DMS79 (cell line): Measurements from ENCODE around the gene IL22RA1.
A peak's percentile ranks its signal among the peaks of the same experiment; 100 is the strongest.

Experiments
- DNase-seq: peaks from one replicate; lab custom pipeline; 2025; lab: John Stamatoyannopoulos, UW

IL22RA1 gene, protein sequence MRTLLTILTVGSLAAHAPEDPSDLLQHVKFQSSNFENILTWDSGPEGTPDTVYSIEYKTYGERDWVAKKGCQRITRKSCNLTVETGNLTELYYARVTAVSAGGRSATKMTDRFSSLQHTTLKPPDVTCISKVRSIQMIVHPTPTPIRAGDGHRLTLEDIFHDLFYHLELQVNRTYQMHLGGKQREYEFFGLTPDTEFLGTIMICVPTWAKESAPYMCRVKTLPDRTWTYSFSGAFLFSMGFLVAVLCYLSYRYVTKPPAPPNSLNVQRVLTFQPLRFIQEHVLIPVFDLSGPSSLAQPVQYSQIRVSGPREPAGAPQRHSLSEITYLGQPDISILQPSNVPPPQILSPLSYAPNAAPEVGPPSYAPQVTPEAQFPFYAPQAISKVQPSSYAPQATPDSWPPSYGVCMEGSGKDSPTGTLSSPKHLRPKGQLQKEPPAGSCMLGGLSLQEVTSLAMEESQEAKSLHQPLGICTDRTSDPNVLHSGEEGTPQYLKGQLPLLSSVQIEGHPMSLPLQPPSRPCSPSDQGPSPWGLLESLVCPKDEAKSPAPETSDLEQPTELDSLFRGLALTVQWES

DNA sequence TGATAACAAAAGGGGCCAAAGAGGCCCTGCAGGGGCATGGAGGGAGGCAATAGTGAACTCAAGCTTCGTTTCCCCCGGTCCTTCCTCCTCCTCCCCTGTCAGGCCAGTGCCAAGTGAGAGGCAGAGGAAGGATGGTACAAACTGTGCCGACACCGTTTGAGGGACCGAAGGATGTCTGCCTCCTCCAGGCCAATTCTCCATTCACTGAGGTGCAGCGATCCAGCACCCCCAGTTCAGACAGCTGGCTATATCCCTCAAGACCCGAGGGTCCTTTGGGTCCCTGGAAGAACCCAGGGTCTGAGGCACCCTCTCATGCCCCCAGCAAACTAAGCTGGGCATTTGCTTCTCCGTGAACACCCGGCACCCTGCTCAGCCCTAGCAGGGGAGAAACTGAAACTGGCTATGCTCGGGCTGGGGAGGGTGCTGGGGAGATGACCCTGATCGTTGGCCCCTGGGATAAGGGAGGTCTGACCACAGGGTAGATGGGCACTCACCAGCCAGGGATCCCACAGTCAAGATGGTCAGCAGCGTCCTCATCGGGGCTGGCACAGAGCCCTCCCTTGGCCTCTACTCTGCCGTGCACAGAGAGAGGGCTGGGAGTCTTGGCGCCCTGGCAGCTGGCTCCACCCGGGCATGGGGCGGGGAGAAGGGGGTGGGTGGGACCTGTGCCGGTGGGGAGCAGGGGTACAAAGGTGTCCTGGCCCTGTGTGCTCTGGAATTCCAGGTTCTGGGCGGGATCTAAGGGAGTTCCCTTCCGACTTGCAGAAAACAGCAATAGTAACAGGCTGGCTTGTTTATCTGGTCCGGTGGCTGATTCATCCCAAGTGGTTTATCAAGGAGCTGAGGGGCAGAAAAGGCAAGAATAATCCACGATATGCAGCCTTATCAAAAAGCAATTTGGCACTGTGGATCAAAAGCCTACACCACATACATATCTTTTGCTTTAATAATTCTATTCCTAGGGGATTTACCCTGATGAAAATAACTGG, at the start of gene IL22RA1:
TSS of gene IL22RA1 (minus strand) at position 595 of the 989 bp plus-strand sequence. CDS start at position 537, 58 bp downstream.
- DNase-seq = peak; percentile 36

DNA sequence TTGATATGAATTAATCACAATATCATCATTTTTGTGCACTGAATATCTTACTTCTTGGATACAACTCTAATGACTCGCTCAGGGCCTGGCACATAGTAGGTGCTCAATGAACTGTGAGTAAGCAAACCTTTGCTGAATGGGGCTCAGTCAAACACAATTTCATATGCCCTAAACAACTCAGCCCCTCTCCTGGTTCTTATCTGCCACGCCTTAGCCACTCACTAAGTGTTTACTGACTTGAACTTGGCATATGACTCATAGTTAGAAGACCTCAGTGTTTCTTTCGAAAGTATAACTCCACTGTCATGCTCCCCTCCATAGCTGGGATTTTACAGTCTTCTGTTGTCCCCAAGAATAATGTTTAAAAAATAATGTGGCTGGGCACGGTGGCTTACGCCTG, 48.9 kb upstream of the IL22RA1 start:
- DNase-seq = no peak

DNA sequence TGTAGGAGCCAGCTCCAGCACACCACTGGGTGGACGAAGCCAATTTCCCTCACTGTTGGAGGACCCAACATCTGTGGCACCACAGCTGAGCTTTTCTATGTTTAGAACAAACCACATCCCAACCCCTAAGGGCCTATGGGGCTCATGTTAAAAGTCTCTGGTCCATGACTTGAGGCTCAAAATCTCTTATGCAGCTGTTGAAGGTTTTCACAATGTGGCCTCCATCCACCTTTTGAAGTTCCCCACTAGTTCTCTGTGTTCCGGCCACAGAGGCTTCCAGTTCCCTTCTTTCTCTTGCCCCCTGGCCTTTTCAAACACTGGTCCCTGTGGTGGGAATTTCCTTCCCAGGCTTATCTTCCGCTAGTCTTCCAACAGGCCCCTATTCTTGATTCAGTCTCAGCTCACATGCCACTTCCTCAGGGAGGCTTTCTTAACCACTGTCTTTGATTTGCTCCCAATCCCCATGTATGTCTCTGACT, 48.1 kb upstream of the IL22RA1 start:
- DNase-seq = no peak

DNA sequence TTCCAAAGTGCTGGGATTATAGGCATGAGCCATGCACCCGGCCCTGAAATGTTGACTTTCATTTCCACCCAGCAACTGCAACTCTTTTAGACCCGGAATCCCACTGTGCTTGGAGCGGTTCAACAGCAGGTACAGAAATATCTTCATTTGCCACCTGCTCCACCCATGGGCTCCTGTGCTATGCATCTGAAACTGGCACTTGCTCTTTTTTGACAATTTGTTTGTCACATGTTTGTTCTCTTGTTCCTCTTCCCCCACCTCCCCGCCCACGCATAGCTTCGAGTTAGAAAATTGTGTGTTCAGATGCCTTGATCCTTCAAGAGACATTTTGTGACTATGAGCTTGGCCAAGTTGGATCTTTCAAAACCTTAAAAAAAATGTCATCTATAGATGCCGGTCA, 46.6 kb upstream of the IL22RA1 start:
- no peak for DNase-seq

DNA sequence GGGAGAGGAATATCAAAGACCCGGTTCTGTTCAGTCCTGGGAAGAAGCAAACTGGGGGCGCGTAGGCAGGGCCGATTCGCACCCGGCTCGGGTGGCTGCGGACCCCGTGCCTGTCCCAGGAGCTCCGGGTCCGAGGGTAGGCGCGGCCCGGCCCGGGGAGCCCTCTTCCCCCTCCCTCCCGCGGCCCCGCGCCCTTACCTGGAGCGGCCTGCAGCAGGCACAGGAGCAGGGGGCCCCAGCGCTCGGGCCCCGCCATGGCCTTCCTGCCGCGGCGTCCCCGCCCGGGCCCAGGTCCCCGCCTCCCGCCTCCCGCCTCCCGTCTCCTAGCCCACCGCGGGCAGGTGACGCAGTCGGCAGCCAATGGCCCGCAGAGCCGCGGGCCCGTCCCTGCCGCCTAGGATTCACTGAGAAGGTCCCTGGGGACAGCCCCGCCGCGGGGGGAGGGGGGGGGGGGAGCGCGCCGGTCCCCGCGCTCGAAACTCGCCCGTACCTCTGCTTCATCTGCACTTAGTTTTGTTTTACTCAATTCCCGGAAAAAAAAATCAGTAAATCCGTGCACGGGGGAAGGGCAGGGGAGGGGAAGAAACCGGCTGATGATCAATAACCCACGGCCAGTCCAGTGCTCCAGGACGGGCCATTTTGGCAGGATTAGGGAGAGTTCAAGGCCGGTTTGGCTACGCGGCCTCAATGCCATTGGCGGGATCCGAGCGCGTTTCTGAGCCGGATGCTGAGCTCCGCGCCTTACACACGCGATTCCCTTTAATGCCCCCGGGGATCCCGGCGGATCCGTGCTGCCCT, 44.3 kb upstream of the IL22RA1 start, which contains the start of gene IFNLR1:
TSS of gene IFNLR1 (minus strand) at position 297 of the 798 bp plus-strand sequence. CDS start at position 256, 41 bp downstream.
- DNase-seq = peak; percentile 74

DNA sequence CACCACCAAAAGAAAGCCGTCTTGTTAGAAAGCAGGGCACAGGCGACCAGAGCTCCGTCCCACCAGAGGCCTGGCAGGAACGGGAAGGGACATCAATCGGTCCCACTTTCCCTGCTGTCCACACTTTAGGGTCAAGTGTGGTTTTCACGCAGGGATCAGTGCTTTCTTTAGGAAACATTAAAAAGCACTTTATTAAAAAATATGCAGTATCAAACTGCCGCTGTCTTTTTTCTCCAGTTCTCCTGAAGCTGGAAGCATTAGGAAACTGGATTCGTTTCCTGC, 43.7 kb upstream of the IL22RA1 start:
- DNase-seq = no peak

DNA sequence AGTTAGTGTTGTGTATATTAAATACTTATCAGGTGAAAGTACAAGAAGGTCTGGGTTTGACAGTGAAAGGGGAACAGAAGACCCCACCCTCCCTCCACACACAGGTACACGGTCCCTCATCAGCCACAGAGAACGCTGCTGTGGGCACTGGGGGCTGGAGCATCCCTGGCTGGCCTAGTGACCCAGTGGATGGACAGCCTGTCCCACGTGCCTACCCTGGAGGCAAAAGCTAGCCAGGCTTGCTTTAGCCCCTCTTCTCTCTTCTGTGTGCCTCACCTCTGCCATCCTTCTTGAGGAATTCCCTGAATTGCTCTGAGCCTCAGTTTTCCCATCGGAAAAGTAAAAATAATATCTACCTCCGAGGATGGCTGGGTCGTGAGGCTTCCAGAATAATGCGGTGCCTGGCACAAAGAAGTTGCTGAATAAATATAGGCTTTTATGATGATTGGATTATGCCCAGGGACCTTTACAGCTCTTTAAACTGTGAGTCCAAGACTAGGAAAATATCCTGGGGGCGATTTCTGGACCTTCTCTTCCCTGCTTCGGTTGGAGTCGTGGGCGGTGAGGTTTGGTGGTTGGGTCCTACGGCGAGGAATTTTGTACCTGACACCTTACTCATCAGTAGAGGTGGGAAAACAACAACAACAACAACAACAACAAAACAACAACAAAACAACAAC, 43.2 kb upstream of the IL22RA1 start:
- no peak for DNase-seq

DNA sequence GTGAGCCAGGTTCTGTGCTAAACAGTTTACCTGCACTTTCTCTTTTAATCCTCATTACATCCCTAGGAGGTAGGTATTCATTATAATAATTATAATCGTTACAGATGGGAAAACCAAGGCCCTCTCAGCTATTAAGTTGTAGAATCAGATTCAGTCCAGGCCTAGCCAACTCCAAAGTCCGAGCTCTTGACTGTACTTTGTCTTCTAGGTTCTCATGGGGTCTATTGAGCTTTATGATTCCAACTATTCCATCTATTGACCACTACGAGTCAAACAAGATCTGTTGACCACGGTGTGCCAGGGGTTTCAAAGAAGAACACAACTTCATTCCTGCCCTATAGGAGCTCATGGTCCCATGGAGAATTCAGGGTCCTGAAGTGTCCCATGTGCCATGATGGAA, 42.1 kb upstream of the IL22RA1 start:
- no peak for DNase-seq

DNA sequence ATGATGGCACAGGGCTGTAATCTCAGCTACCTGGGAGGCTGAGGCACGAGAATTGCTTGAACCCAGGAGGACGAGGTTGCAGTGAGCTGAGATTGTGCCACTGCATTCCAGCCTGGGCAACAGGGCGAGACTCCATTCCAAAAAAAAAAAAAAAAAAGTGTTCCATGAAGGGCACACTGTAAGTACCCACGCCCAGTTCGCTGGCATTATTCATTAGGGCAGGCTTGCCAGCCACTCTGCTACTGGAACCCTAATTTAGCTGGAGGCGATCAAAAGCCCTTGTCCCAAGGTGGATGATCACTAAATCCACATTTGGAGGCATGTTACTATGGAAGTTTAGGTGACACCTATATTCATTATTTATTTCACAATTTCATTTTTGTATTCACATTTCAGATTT, 39.1 kb upstream of the IL22RA1 start:
- DNase-seq = no peak

DNA sequence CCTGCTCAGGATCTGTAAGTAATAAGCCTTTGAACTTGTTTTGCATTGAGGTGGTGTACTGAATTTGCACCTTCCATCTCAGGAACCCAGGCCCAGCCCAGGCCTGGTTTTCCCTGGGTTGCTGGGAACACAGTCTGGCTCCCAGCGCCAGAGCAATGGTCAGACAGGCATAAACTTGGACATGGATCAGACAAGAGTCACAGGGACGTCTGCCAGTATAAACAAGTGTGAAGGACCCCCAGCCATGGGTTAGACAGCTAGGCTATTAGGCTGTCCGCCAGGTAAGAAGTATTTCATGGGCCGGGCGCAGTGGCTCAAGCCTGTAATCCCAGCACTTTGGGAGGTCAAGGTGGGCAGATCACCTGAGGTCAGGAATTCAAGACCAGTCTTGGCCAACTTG, 38.7 kb upstream of the IL22RA1 start:
- DNase-seq = no peak

DNA sequence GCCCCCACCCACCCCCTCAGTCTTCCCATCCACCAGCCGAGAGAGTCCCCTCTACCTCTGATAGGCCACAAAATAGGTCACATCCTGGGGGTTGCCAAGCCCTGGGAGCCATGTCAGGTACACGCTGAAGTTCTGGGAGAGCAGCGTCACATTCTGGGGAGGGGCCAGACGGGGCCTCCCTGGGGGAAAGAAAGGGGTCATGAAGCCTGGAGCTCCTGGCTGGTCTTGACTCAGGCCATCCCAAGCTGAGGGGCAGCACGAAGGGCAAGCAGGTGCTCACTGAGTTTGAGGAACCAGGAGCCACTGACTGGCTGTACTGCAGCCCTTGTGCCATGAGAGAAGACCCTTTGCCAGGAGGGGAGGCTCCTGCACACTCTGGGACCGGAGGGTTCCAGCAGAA, 37.7 kb upstream of the IL22RA1 start:
- DNase-seq = no peak

DNA sequence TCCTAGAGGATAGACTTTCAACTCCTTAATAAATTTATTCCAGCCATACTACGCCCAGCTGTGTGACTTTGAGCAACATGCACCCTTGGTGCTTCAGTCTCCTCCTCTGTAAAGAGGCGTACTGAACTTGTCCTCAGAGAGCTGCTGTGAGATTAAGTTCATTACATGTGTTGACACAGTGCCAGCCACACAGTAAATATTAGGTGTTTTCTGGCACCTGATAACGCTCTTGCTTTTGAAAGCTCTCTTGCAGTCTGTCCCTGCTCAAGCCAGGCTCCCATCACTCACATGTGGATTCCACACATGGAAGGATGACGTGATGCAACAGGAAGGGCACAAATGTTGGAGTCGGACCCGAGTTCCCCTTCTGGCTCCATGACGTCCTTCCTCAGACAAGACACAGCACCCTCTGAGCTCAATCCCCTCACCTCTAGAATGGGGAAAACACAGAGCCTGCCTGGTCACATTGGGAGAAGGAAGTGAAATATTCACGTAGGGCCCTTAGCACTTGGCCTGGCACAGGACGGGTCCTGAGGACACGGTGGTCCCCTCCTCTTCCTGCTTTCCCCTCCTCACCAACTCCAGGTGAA, 36.4 kb upstream of the IL22RA1 start:
- no peak for DNase-seq

DNA sequence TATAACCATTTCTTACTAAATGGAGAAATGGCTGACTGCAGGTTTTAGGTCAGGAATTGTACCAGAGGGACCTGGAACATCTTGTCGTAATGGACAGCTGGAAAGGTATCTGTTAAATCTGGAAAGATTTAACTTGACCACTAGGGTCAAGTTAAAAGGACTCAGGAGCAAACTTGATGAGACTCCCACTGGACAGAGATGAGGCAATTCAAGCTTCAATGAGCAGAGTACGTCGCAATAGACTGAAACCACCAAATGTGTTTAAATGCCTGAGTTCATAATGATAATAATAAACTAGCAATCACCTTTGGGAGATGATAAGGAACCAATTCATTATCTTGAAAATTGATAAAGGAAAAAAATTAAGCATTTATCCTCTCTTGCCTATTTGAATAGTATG, 35.5 kb upstream of the IL22RA1 start:
- no peak for DNase-seq

DNA sequence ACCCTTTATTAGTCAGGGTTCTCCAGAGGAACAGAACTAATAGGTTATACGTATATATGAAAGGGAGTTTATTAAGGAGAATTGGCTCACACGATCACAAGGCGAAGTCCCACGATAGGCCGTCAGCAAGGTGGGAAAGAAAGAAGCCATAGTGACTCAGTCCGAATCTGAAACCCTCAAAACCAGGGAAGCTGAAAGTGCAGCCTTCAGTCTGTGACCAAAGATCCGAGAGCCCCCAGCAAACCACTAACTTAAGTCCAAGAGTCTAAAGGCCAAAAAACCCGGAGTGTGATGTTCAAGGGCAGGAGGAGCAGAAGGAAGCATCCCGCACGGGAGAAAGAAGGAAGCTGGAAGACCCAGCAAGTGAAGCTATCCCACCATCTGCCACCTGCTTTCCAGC, 34.2 kb upstream of the IL22RA1 start:
- no peak for DNase-seq

DNA sequence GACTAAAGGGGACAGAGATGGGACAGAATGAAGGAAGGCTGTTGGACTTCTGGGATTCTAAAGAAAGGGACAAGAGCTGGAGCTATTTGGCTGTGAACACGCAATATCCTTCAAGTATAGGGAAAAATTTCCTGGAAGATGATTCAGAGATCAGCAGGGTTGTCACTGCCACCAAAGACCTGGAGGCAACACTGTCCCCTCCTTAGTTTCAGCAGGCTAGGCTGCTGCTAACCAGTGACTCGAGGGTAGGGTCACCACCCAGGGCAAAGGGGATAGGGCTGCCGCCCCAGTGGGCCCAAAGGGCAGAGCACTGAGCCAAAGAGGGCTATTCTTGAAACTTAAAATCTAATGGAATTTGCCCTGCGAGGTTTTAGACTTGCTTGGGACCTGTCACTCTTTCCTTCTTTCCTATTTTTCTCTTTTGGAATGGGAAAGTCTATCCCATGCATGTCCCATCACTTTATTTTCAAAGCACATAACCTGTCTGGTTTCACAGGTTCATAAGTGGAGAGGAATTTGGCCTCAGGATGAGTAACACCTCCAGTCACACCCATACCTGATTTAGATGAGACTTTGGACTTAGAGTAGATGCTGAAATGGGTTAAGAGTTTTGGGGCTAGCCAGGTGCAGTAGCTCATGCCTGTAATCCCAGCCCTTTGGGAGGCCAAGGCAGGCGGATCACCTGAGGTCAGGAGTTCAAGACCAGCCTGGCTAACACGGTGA, 32.3 kb upstream of the IL22RA1 start:
- no peak for DNase-seq

DNA sequence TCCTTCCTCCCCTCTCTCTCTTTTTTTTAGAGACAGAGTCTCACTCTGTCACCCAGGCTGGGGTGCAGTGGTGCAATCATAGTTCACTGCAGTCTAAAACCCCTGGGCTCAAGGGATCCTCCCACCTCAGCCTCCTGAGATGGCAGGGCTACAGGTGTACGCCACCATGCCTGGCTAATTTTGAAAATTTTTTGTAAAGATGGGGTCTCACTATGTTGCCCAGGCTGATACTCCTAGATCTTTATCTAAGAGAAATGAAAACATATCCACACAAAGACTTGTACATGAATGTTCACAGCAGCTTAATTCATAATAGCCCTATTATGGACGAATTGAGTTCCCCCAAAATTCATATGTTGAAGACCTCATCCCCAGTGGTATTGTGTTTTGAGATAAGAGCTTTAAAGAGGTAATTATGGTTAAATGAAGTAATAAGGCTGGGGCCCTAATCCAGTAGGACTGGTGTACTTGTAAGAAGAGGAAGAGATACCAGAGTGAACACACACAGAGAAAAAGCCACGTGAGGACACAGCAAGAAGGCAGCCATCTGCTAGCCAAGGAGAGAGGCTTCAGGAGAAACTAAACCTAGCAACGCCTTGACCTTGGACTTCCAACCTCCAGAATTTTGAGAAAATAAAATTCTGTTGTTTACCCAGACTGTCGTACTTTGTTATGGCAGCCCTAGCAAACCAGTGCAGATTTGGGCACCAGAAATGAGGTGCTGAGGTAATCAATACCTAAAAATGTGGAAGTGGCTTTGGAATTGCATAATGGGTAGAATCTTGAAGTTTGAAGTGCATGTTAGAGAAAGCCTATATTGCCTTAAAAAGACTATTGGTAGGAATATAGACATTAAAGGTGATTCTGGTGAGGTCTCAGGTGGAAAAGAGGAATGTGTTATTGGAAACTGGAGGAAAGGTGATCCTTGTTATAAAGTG, 31.0 kb upstream of the IL22RA1 start:
- no peak for DNase-seq

DNA sequence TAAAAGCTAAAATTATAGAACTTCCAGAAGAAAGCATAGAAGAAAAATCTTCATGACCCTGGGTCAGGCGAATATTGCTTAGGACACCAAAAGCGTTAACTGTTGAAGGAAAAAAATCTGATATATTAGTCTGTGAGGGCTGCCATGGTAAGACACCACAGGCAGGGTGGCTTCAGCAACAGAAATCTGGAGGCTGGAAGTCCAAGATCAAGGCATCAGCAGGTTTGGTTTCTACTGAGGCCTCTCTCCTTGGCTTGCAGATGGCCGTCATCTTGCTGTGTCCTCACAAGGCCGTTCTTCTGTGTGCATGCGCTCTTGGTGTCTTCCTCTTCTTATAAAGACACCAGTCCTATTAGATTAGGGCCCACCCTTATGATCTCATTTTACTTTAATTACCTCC, 29.7 kb upstream of the IL22RA1 start:
- no peak for DNase-seq

DNA sequence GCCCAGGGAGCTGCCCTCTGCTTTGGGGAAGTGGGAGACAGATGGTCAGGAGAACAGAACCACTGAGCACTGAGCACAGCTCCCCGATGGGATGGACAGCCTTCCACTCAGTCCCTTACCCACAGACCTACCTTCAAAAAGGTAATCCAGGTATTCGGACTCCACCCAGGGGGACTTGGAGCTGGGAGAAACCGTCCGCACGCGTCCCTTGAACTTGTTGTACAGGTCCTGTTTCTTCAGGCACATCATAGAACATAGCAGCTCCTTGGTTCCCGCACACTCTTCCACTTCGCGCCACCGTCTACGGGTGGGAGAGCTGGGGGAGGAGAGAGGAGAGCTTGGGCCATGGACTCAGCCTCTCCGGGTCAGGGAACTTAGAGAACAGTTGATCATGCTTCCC, 26.3 kb upstream of the IL22RA1 start:
- no peak for DNase-seq

DNA sequence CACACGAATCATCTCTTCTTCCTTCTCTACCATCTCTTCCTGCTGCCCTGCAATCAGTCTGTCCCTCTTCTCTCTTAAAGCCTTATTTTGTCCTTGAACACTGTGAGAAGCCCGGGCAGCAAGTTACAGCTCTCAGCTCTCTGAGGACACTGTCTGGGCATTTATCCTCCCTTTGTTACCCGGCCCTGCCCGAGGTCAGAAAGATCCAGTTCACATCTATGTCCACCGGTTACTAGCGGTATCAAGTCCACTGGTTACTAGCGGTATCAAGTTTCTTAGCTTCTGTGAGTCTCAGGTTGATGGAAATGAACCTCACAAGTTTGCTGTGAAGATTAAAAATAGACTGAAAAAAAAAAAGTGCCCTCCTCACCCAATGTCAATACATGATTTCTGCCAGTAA, 25.3 kb upstream of the IL22RA1 start:
- DNase-seq = no peak
